GM20431 (cell line): Measurements from ENCODE around the gene POC1B.

Experiments
- in situ Hi-C: fragments of 300-500 bp; cut with MseI, MboI; formaldehyde crosslinking; loops from one replicate; pipeline ENCODE4 v1.15.0; 2020; ENCODE audit warnings: low sequenced_read_pairs; ENCODE audit not compliant: unreplicated experiment

Gene POC1B

DNA sequence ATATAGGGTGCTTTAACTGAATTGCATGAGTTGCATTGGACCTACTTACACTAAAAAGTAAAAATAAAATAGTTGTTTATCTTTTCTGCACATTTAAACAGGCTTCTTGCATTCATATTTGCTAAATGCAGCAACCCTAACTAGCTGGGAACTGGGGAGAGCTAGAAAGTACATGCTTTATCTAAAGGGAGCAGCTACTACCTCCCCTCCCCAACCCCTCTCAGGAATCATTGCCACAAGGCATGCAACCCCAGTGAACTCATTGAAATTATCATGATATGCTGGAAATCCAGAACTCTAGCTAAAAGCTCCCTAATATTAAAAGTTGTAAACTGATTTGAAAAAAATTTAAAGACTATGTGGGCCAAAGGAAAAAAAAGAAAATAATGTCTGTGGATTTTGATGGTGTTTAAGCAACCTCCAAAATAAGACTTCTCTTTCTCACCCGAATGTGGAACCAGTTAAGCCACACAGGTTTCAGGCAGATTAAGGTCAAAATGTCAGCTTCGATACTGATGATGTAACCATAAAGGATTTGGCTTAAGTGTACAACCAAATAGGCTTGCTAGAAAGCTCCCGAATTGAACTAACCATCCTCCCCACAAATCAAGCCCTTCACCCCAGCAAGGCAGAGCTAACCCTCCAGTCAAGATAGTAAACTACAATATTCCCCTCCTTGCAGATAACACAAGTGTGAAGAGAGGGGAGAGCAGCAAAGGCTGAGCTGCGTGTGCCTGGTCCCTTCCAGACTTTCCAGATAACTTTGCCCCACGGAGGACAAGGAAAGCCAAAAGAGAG, 13.8 kb upstream of the POC1B start:
- in situ Hi-C loops, result no loop called here

DNA sequence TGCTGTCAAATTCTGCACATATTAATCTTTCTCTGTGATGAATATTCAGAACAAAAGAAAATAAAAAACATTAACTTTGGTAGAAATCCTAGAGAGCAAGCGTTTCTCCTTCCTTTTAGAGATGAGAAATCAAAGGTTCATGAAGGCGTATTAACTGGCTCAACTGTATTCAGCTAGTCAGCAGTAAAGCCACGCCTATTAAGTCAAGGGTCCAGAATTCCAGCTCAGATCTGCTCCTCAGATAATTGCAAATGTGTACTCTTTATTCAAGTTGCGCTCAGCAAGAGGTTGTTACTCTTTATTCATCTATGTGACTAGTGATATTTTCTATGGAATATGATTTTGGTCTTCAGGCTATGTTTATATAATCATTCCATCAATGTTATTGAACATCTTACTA, 13.1 kb upstream of the POC1B start:
- in situ Hi-C loops, result no loop called here

DNA sequence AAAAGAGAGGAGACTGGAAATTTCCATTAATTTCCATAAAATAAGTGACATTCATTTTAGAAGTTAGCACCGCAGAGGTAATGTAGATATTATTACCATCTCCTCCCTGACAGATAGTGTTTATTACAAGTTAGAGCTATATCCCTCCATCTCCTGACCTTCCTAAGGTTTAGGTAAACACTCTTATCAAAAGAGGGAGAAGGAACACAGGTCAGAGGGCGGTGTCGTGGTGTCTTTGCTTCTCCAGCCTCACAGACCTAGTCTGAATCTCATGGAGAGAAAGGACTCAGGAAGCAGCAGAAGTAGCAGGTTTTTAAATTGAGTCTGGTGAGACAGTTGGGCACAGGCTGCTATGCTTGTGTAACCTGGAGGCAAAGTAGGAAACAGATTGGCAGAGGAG, 11.5 kb upstream of the POC1B start:
- in situ Hi-C loops, result no loop called here

- in situ Hi-C loops, result no loop called here
These were observed 3.9 kb upstream of the POC1B start for GRCh38 chr12:89529738-89530137.

DNA sequence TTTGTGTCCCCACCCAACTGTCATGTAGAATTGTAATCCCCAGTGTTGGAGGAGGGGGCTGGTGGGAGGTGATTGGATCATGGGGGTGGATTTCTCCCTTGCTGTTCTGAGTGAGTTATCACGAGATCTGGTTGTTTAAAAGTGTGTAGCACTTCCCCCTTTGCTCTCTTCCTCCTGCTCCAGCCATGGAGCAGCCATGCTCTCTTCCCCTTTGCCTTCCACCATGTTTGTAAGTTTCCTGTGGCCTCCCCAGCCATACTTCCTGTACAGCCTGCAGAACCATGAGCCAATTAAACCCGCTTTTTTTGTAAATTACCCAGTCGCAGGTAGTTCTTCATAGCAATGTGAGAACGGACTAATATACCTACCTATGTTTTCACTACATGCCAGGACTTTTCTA, 2.6 kb upstream of the POC1B start:
- in situ Hi-C loops, result no loop called here

DNA sequence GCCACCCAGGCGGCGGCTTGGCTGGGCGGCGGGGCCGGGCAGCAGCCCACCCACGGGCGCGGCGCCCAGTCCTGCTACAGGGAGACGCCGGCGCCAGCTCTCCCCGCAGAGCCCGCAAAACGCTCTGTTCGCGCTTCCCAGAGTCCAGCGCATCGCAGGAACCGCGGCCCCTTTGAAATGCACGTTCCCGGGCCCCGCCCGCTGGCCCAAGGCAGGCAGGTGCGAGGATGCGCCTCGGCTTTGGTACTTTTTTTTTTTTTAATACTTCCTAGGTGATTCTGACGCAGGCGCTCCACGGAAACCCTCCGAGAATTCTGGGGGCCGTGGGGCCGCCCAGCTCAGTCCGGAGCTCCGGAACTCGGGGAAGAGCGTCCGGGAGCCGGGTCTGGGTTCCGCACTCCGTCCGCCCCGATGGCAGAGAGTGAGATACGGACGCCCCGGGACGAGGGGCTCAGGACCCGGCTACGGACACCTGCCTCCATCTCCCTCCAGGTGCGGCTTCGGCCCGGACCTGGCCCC, 483 bp downstream of the POC1B start:
- in situ Hi-C loops, result no loop called here

DNA sequence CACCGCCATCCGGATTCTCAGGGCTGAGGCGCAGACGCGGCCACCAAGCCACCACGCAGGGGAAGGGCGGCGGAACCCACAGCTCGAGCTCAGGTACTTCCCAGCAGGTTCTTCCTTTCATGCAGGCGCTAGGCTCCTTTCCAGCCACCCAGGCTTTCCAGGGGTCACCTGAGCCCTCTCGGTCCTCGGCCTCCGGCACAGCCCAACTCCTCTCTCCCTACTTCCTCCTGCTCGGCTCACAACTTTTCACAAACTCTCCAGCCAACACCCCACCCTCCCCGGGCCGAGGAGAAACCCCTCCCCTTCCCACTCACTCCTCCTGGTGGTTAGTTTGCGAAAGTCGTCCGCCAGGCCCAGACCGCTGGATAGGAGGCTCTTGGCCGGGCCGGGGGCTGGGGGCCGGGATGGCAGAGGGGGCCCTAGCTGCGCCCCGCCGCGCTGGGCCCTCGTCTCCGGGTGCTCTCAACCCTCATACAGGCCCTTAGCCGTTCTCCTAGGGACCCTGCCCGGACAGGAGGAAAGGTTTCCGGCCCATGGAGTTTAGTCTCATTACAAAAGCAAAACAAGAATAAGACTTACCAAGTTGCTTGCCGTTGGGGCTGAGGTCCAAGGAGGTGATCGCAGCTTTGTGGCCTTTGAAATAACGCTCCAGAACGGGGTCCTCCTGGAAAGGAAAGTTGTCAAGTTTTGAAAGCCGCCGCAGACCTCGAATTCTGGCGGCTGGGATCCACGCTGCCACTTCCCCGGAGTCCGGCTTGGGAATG, 1.1 kb downstream of the POC1B start, which contains the start of gene GALNT4:
TSS of gene GALNT4 (minus strand) at position 256 of the 764 bp plus-strand sequence. CDS start at position 9, 247 bp downstream.
- in situ Hi-C loops, result no loop called here

- in situ Hi-C loops, result no loop called here
These were observed 1.9 kb downstream of the POC1B start for GRCh38 chr12:89523843-89524540.

DNA sequence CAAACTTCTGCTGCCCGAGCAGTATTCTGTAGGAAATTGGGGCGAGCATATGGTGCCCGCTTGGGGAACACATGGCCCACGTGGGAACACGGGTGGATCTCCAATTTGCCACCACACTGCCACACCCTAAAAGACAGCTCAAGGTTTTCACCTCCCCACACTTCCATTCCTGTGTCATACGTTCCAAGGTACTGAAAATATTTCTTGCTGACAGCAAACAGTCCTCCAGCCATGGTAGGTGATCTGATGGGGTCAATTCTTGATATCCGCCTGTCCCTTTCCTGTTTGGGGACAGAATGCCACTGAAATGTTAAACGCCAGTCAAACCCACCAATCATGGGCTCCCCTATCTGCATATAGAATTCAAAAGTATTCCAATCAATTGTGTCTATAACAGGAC, 2.5 kb downstream of the POC1B start:
- in situ Hi-C loops, result no loop called here

DNA sequence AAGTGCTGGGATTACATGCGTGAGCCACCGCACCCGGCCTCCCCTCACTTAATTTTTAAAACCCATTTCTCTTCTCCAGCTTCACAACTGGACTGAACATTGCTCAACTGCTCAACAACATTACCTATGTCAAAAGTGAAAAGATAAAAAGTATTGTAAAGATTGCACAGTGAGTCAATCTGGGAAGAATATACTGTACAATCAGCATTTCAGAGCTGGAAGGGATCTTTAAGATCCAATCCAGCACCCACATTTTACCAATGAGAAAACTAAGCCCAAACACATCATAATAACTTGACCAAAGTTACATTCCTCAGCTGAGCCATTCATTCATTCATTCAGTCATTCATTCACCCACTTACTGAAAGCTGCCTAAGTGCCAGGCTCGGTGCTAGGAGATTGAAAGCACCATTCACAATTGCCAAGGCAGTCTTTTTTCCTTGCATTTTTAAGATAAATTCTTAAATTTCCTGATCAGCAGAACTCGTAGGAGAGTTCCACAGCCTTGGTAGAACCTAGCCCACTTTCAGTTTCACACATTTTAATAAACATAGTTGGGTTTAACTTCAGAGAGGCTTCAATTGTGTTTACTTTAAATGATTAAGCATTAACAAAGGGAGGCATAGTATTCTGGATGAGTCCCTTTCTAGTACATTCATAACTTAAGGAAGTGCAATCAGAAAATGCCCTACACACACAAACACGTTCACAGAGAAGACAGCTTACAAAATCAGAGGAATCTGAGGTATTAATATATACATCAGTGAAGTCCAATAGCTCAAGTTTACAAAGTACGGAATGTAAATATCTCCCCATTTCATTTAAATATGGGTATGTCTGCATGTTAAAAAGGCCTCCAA, 4.3 kb downstream of the POC1B start:
- in situ Hi-C loops, result no loop called here

GRCh38 chr12:89517720-89518119, 8.1 kb downstream of the POC1B start:
- in situ Hi-C loops, result no loop called here

DNA sequence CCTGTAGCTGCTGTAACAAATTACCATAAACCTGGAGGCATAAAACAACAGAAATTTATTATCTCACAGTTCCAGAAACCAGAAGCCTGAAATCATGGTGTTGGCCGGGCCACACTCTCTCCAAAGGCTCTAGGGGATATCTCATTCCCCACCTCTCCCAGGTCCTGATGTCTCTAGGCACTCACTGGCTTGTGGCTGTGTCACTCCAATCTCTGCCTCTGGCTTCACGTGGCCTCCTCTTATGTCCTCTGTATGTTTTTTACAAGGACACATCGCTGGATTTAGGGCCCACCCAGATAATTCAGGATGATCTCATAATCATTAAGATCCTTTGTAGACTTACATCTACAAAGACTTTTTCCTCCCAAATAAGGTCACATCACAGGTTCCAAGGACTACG, 9.2 kb downstream of the POC1B start:
- in situ Hi-C loops, result no loop called here

- in situ Hi-C loops, result no loop called here
These were observed 11.1 kb downstream of the POC1B start for GRCh38 chr12:89514751-89515150.

GRCh38 chr12:89513544-89513943, 12.3 kb downstream of the POC1B start:
- in situ Hi-C loops, result no loop called here

GRCh38 chr12:89507015-89507824, 18.6 kb downstream of the POC1B start:
- in situ Hi-C loops, result no loop called here

GRCh38 chr12:89506050-89506449, 19.8 kb downstream of the POC1B start:
- in situ Hi-C loops, result no loop called here

- in situ Hi-C loops, result no loop called here
These were observed 21.1 kb downstream of the POC1B start for GRCh38 chr12:89504560-89505346.

DNA sequence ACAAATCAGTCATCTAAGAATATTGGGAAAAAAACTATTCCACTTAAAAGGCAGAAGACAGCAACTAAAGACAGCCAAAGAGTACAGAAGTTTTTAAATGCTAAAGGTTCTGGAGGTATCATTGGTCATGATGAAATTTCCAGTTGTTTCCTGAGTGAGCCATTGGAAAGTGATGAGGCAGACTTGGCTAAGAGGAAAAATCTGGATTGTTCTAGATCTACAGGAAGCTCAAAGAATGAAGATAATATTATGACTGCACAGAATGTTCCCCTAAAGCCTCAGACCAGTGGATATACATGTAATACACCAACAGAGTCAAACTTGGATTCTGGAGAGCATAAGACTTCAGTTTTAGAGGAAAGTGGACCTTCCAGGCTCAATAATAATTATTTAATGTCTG, 24.1 kb downstream of the POC1B start:
- in situ Hi-C loops, result no loop called here
